Chondrocyte (in vitro differentiated cells): Measurements from ENCODE around the gene CEP72. TPM values are rescaled to one million over a fixed set of nuclear protein-coding genes. Genes with fewer than 3 reads are reported as not detected.
"Not testable (repeated sequence)": the region's sequence is repeated elsewhere in the genome, so short reads cannot be mapped to it uniquely, and the experiment has no call there.

Experiments used
- DNase-seq: peaks from one replicate; pipeline ENCODE4 v3.0.0; 2021; ENCODE audit warnings: mixed read lengths, low spot score
- H3K27ac Mint-ChIP-seq: one replicate; pipeline ENCODE4 v1.8.0; 2021; ENCODE audit warnings: mild to moderate bottlenecking, moderate library complexity, mixed read lengths; ENCODE audit not compliant: unreplicated experiment
- H3K27me3 Mint-ChIP-seq: 2 replicates; pipeline ENCODE4 v1.8.0; 2021; ENCODE audit warnings: low read depth, mixed read lengths
- H3K36me3 Mint-ChIP-seq: 2 replicates; pipeline ENCODE4 v1.8.0; 2021; ENCODE audit warnings: low read depth, mixed read lengths
- H3K4me1 Mint-ChIP-seq: 2 replicates; pipeline ENCODE4 v1.8.0; 2021; ENCODE audit warnings: low read depth, mild to moderate bottlenecking, mixed read lengths
- H3K4me3 Mint-ChIP-seq: one replicate; pipeline ENCODE4 v1.8.0; 2021; ENCODE audit warnings: mild to moderate bottlenecking, moderate library complexity, mixed read lengths; ENCODE audit not compliant: unreplicated experiment
- H3K9me3 Mint-ChIP-seq: 2 replicates; pipeline ENCODE4 v1.8.0; 2021; ENCODE audit warnings: low read depth, mixed read lengths
- CTCF ChIP-seq: fragments of 200-600 bp; sonication (generic); IDR thresholded peaks from 2 replicates; pipeline ENCODE4 v1.5.0; 2021; ENCODE audit warnings: antibody characterized with exemption, mild to moderate bottlenecking, moderate library complexity
- total RNA-seq: library from RNA; stranded (reverse); gene quantifications from 3 replicates; pipeline ENCODE4 v1.2.1, GENCODE V29; 2021

The CEP72 gene
- total RNA-seq, 1 donor from 2014 or later = 3.3 TPM

GRCh38 chr5:691817-692528 is 79.8 kb downstream of the CEP72 start:
- Mint-ChIP-seq H3K36me3 (no peaks in the 10 kb centered on the region), H3K27ac (no peak overlapping the region), H3K4me3 (no peak overlapping the region), H3K4me1 (no peaks in the 10 kb centered on the region), H3K27me3 (no peaks in the 10 kb centered on the region), H3K9me3 (no peaks in the 10 kb centered on the region)
- DNase-seq = no peak
- TF ChIP-seq CTCF = no peak

GRCh38 chr5:692529-693041 is 80.4 kb downstream of the CEP72 start:
- H3K4me3 Mint-ChIP-seq, DNase-seq, H3K36me3 Mint-ChIP-seq, H3K4me1 Mint-ChIP-seq, H3K27ac Mint-ChIP-seq, H3K27me3 Mint-ChIP-seq, H3K9me3 Mint-ChIP-seq: not testable (repeated sequence)

GRCh38 chr5:693271-694041 is 81.3 kb downstream of the CEP72 start, which contains the start of gene TPPP:
TPPP (minus strand) TSS chr5:693352; CDS start chr5:678060, 15,292 bp downstream.
- H3K4me3 Mint-ChIP-seq, H3K27ac Mint-ChIP-seq, H3K36me3 Mint-ChIP-seq, H3K4me1 Mint-ChIP-seq, H3K27me3 Mint-ChIP-seq: not testable (repeated sequence)
- peaks cover 11% of the 10 kb centered on the region for H3K9me3 Mint-ChIP-seq
- DNase-seq = peak; percentile 84

- not testable (repeated sequence) for H3K4me3 Mint-ChIP-seq, H3K36me3 Mint-ChIP-seq, H3K27me3 Mint-ChIP-seq, DNase-seq, H3K27ac Mint-ChIP-seq, H3K4me1 Mint-ChIP-seq
- peaks cover 17% of the 10 kb centered on the region for H3K9me3 Mint-ChIP-seq
Measured at GRCh38 chr5:694042-694431, 81.9 kb downstream of the CEP72 start.

GRCh38 chr5:695475-695874 is 83.3 kb downstream of the CEP72 start:
- H3K27ac Mint-ChIP-seq, H3K4me1 Mint-ChIP-seq, H3K4me3 Mint-ChIP-seq, H3K36me3 Mint-ChIP-seq, H3K27me3 Mint-ChIP-seq, DNase-seq: not testable (repeated sequence)
- H3K9me3 Mint-ChIP-seq = peaks cover 25% of the 10 kb centered on the region

GRCh38 chr5:696191-696590 is 84.1 kb downstream of the CEP72 start:
- H3K36me3 Mint-ChIP-seq, H3K4me3 Mint-ChIP-seq, H3K27ac Mint-ChIP-seq, H3K4me1 Mint-ChIP-seq, DNase-seq: not testable (repeated sequence)
- peaks cover 13% of the 10 kb centered on the region for H3K27me3 Mint-ChIP-seq
- H3K9me3 Mint-ChIP-seq = peaks cover 30% of the 10 kb centered on the region

GRCh38 chr5:696753-697702 is 84.9 kb downstream of the CEP72 start:
- DNase-seq, H3K4me1 Mint-ChIP-seq, H3K27ac Mint-ChIP-seq, H3K4me3 Mint-ChIP-seq, H3K36me3 Mint-ChIP-seq: not testable (repeated sequence)
- peaks cover 30% of the 10 kb centered on the region for H3K9me3 Mint-ChIP-seq
- H3K27me3 Mint-ChIP-seq = peaks cover 13% of the 10 kb centered on the region

Other genes with a start within 250 kb of the CEP72 start
- 39.4 to 58.1 TPM (median 43.3 TPM) in 3 replicates for gene EXOC3, start 169.2 kb upstream of the CEP72 start, total RNA-seq
- 0.95 to 1.4 TPM (median 1.1 TPM) in 3 replicates for gene SLC9A3, start 87.9 kb upstream of the CEP72 start, total RNA-seq
- 0.07 to 0.70 TPM (median 0.56 TPM) in 3 replicates for gene TPPP, start 81.0 kb downstream of the CEP72 start, total RNA-seq
- 0.17 TPM in 1 of 3 replicates, not detected in the others for gene ZDHHC11B, start 172.4 kb downstream of the CEP72 start, total RNA-seq
- gene ZDHHC11, start 238.6 kb downstream of the CEP72 start, total RNA-seq = 1.9 to 4.7 TPM (median 2.3 TPM) in 3 replicates